K562 (cell line): ENCODE results near the gene UNC5C. TPM values are rescaled to one million over a fixed set of nuclear protein-coding genes. Genes with fewer than 3 reads are reported as not detected.

Source experiments
- CHD1 ChIP-seq: fragments of 200-600 bp; sonication (generic); IDR thresholded peaks from one replicate; pipeline ENCODE4 v1.6.1; 2012; ENCODE audit warnings: mild to moderate bottlenecking, moderate library complexity, low read length, inconsistent platforms
- EP400 ChIP-seq: fragments of 450-650 bp; IDR thresholded peaks from 2 replicates; pipeline ENCODE4 v1.6.1; 2017; ENCODE audit warnings: antibody characterized with exemption, mild to moderate bottlenecking, moderate library complexity
- KAT8 ChIP-seq: fragments of 450-650 bp; IDR thresholded peaks from 2 replicates; pipeline ENCODE4 v1.6.1; 2016; ENCODE audit warnings: low read depth, mild to moderate bottlenecking
- MCM5 ChIP-seq: fragments of 450-650 bp; IDR thresholded peaks from 2 replicates; pipeline ENCODE4 v1.6.1; 2016; ENCODE audit warnings: low read depth
- PRDM10 ChIP-seq: fragments of 450-650 bp; IDR thresholded peaks from 2 replicates; pipeline ENCODE4 v1.6.1; 2018; ENCODE audit not compliant: partially characterized antibody
- ZBTB17 ChIP-seq: fragments of 450-650 bp; formaldehyde crosslinking; IDR thresholded peaks from 2 replicates; pipeline ENCODE4 v1.4.0; 2020; ENCODE audit warnings: mild to moderate bottlenecking
- ZNF407 ChIP-seq: fragments of 450-650 bp; IDR thresholded peaks from 2 replicates; pipeline ENCODE4 v1.6.1; 2016; ENCODE audit warnings: low read depth
- ZNF551 ChIP-seq: fragments of 250-450 bp; sonication (Bioruptor Pico); IDR thresholded peaks from 2 replicates; pipeline ENCODE4 v1.5.0; 2021; ENCODE audit warnings: mild to moderate bottlenecking, moderate library complexity
- ZZZ3 ChIP-seq: fragments of 450-650 bp; IDR thresholded peaks from 2 replicates; pipeline ENCODE4 v1.6.1; 2016; ENCODE audit warnings: antibody characterized with exemption, mild to moderate bottlenecking, moderate library complexity
- polyA plus RNA-seq, 8 experiments: library from polyadenylated mRNA; depleted of rRNA in 4 of 8; stranded (reverse) in 5 of 8; unstranded in 3 of 8; fragments of >200 nt; fragmentation: Nextera tagmentation in 2 of 8; fragmentation: Illumina TruSeq in 1 of 8; extraction: Ambion mirVana in 2 of 8; extraction: Trizol in 1 of 8; gene quantifications; 2 replicates each; pipeline versions ENCODE4 v1.2.1 to v1.2.3, GENCODE V29; 2011 to 2014; ENCODE audit warnings: inconsistent platforms in 1 of 8, missing spikeins in 1 of 8
- total RNA-seq, 7 experiments: library from RNA; depleted of rRNA in 6 of 7; stranded (reverse); fragments of >200 nt in 6 of 7; fragmentation: Illumina TruSeq in 2 of 7; extraction: Trizol in 2 of 7; gene quantifications; 2 replicates each; pipeline versions ENCODE4 v1.2.1 to v1.2.3, GENCODE V29; 2011 to 2021; ENCODE audit warnings: low replicate concordance in 1 of 7

UNC5C gene
- total and polyA plus RNA-seq, 9 of the 15 experiments (the other 6 are each of a cell fraction or from before 2014, with no cell fraction given) = under 0.01 to 0.10 (median 0.03) TPM; not detected in 1

GRCh38 chr4:95363966-95364365 lies 184.8 kb downstream of the UNC5C start (continued):
- TF ChIP-seq EP400 (no peak), PRDM10 (no peak), KAT8 (no peak), ZZZ3 (no peak), ZNF407 (no peak), MCM5 (no peak), CHD1 (no peak), ZNF551 (no peak), ZBTB17 (CRISPR knock-in tag) (no peak)
